GM12892 (cell line): ENCODE measurements around the gene SLC7A11.

Experiments
- POLR2A ChIP-seq: IDR thresholded peaks from 2 replicates; pipeline ENCODE4 v1.6.1; 2011; ENCODE audit warnings: low read depth, low read length, control low read depth
- POLR2AphosphoS5 ChIP-seq: IDR thresholded peaks from 2 replicates; pipeline ENCODE4 v1.6.1; 2011; ENCODE audit warnings: low read depth, low read length, control low read depth
- TAF1 ChIP-seq: IDR thresholded peaks from 2 replicates; pipeline ENCODE4 v1.6.1; 2011; ENCODE audit warnings: low read depth, mild to moderate bottlenecking, control low read depth, low read length, borderline replicate concordance

DNA sequence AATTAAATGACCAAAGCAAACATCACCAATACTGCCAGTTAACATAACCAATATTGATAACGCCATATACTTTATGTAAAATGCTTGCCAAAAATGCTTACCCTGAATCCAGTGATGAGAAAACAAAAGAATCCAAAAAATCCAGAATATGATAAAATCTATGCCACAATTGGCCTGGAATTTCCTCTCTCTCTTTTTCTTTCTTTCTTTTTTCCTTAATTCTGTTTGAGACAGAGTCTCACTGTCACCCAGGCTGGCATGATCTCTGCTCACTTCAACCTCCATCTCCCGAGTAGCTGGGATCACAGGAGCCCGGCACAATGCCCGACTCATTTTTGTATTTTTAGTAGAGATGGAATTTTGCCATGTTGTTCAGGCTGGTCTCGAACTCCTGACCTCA is 9.8 kb upstream of the SLC7A11 start:
- TF ChIP-seq TAF1 (no peak), POLR2A (no peak), POLR2AphosphoS5 (no peak)
